H1 (cell line): ENCODE results near the gene EXOSC7. TPM values are rescaled to one million over a fixed set of nuclear protein-coding genes. Genes with fewer than 3 reads are reported as not detected.

Experiments used
- CTCF ChIA-PET: fragments of 300-600 bp; sonication (Branson Sonifier 250); formaldehyde crosslinking; loops from one replicate; lab custom pipeline; 2021; ENCODE audit not compliant: partially characterized antibody; lab: Charles Lee
- POLR2A ChIA-PET: fragments of 300-600 bp; sonication (Branson Sonifier 250); formaldehyde crosslinking; loops from one replicate; lab custom pipeline; 2021; ENCODE audit warnings: inconsistent platforms; ENCODE audit not compliant: partially characterized antibody; lab: Charles Lee
- DNase-seq, 2 experiments: peaks; one replicate each; pipeline versions ENCODE4 v3.0.0 to v3.0.0-alpha.2; 2010 to 2022; ENCODE audit warnings: low spot score in 2 of 2, low read depth in 1 of 2, mixed read lengths in 1 of 2
- FAIRE-seq: peaks from 2 replicates; lab custom pipeline; 2011; peaks lifted over from hg19 to GRCh38; lab: Jason Lieb, UNC
- H2AFZ ChIP-seq: 2 replicates; pipeline ENCODE4 v1.8.1; 2012; ENCODE audit warnings: low read length, inconsistent platforms
- H2AK5ac ChIP-seq: 2 replicates; pipeline ENCODE4 v1.6.1; 2013; ENCODE audit warnings: low read depth, low read length
- H2BK120ac ChIP-seq: replicated peaks from 2 replicates; pipeline ENCODE3; 2013; ENCODE audit warnings: low read depth, low read length, inconsistent platforms
- H2BK12ac ChIP-seq: 2 replicates; pipeline ENCODE4 v1.6.1; 2013; ENCODE audit warnings: low read depth, low read length
- H2BK15ac ChIP-seq: 2 replicates; pipeline ENCODE4 v1.6.1; 2013; ENCODE audit warnings: low read length
- H2BK20ac ChIP-seq: 2 replicates; pipeline ENCODE4 v1.6.1; 2013; ENCODE audit warnings: low read length
- H2BK5ac ChIP-seq: 2 replicates; pipeline ENCODE4 v1.6.1; 2013; ENCODE audit warnings: low read depth, low read length
- H3K14ac ChIP-seq: 2 replicates; pipeline ENCODE4 v1.6.1; 2013; ENCODE audit warnings: inconsistent platforms; ENCODE audit not compliant: insufficient read length
- H3K18ac ChIP-seq: 2 replicates; pipeline ENCODE4 v1.6.1; 2013; ENCODE audit warnings: low read length; ENCODE audit errors: extremely low read depth
- H3K23ac ChIP-seq: 2 replicates; pipeline ENCODE4 v1.6.1; 2013; ENCODE audit warnings: inconsistent platforms; ENCODE audit not compliant: insufficient read length
- H3K23me2 ChIP-seq: 2 replicates; pipeline ENCODE4 v1.6.1; 2013; ENCODE audit warnings: low read depth, low read length
- H3K27ac ChIP-seq: 2 replicates; pipeline ENCODE4 v1.6.1; 2011; ENCODE audit warnings: low read depth, low read length, inconsistent platforms
- H3K27me3 ChIP-seq, 4 experiments: replicated peaks in 1 of 4; 1 replicate in 1 of 4; 2 replicates in 3 of 4; pipeline versions ENCODE4 v1.6.1 to v1.8.1; 2011 to 2013; ENCODE audit warnings: low read length in 3 of 4, mild to moderate bottlenecking in 3 of 4, inconsistent platforms in 2 of 4, mixed read lengths in 2 of 4, moderate library complexity in 1 of 4; ENCODE audit not compliant: control insufficient read depth in 3 of 4, insufficient read depth in 3 of 4; ENCODE audit errors: extremely low read depth in 1 of 4
- H3K36me3 ChIP-seq, 4 experiments: 2 replicates each; pipeline versions ENCODE4 v1.6.1 to v1.8.1; 2011 to 2013; ENCODE audit warnings: mild to moderate bottlenecking in 4 of 4, low read length in 3 of 4, moderate library complexity in 2 of 4, control low read depth in 1 of 4, inconsistent platforms in 1 of 4; ENCODE audit not compliant: insufficient read depth in 4 of 4, control insufficient read depth in 2 of 4
- H3K4ac ChIP-seq: replicated peaks from 2 replicates; pipeline ENCODE3; 2013; ENCODE audit warnings: low read length, low read depth, mixed read lengths, inconsistent platforms; ENCODE audit not compliant: insufficient read length
- H3K4me1 ChIP-seq, 4 experiments: replicated peaks in 1 of 4; 1 replicate in 1 of 4; 2 replicates in 3 of 4; pipeline versions ENCODE4 v1.6.1 to v1.8.1; 2011 to 2013; ENCODE audit warnings: low read length in 3 of 4, inconsistent platforms in 2 of 4, mixed read lengths in 1 of 4; ENCODE audit not compliant: insufficient read depth in 4 of 4, control insufficient read depth in 3 of 4
- H3K4me2 ChIP-seq, 2 experiments: 2 replicates each; pipeline versions ENCODE4 v1.6.1 to v1.8.1; 2011 to 2013; ENCODE audit warnings: low read depth in 2 of 2, low read length in 2 of 2, control low read depth in 1 of 2, inconsistent platforms in 1 of 2, mild to moderate bottlenecking in 1 of 2; ENCODE audit not compliant: insufficient read depth in 1 of 2
- H3K4me3 ChIP-seq, 4 experiments: fragments of 200-600, 300-600 bp in 1 of 4; sonication (generic), shearing (Covaris generic), sonication (Bioruptor Twin) in 1 of 4; 2 replicates each; pipeline versions ENCODE4 v1.5.1 to v1.8.1; 2011 to 2016; ENCODE audit warnings: low read length in 4 of 4, low read depth in 3 of 4, control low read depth in 2 of 4, inconsistent platforms in 2 of 4, mild to moderate bottlenecking in 2 of 4, mixed read lengths in 1 of 4, moderate library complexity in 1 of 4; ENCODE audit not compliant: insufficient read depth in 2 of 4; ENCODE audit errors: extremely low read depth in 1 of 4
- H3K56ac ChIP-seq: replicated peaks from 2 replicates; pipeline ENCODE3; 2013; ENCODE audit warnings: low read depth, mild to moderate bottlenecking, mixed read lengths, low read length, inconsistent platforms; ENCODE audit not compliant: insufficient read length
- H3K79me1 ChIP-seq: 2 replicates; pipeline ENCODE4 v1.6.1; 2013; ENCODE audit warnings: low read depth, low read length, control low read depth
- H3K79me2 ChIP-seq, 2 experiments: 2 replicates each; pipeline versions ENCODE4 v1.6.1 to v1.8.1; 2012 to 2013; ENCODE audit warnings: low read length in 2 of 2, mild to moderate bottlenecking in 2 of 2, inconsistent platforms in 1 of 2; ENCODE audit not compliant: insufficient read depth in 2 of 2, control insufficient read depth in 1 of 2
- H3K9ac ChIP-seq, 4 experiments: replicated peaks in 1 of 4; 1 replicate in 1 of 4; 2 replicates in 3 of 4; pipeline versions ENCODE4 v1.6.1 to v1.8.1; 2011 to 2013; ENCODE audit warnings: low read depth in 3 of 4, low read length in 3 of 4, control low read depth in 2 of 4, mild to moderate bottlenecking in 2 of 4, moderate library complexity in 2 of 4, inconsistent platforms in 1 of 4; ENCODE audit errors: extremely low read depth in 1 of 4
- H3K9me3 ChIP-seq, 2 experiments: 2 replicates each; pipeline versions ENCODE4 v1.6.1 to v1.8.1; 2012 to 2013; ENCODE audit warnings: mild to moderate bottlenecking in 2 of 2, moderate library complexity in 2 of 2, control low read depth in 1 of 2, inconsistent platforms in 1 of 2, low read depth in 1 of 2, low read length in 1 of 2, mixed read lengths in 1 of 2; ENCODE audit not compliant: insufficient read depth in 2 of 2
- H4K20me1 ChIP-seq, 2 experiments: replicated peaks in 1 of 2; 2 replicates each; pipeline versions ENCODE3 to v1.8.1; 2011 to 2013; ENCODE audit warnings: inconsistent platforms in 2 of 2, low read length in 2 of 2, mild to moderate bottlenecking in 1 of 2; ENCODE audit not compliant: insufficient read depth in 2 of 2, control insufficient read depth in 1 of 2
- H4K5ac ChIP-seq: 2 replicates; pipeline ENCODE4 v1.6.1; 2013; ENCODE audit warnings: low read length, low read depth, mixed read lengths, inconsistent platforms; ENCODE audit not compliant: insufficient read length
- H4K8ac ChIP-seq: 2 replicates; pipeline ENCODE4 v1.8.0; 2013; ENCODE audit warnings: mild to moderate bottlenecking, moderate library complexity, low read length, inconsistent platforms; ENCODE audit not compliant: insufficient read depth; ENCODE audit errors: extremely low read depth
- H4K91ac ChIP-seq: replicated peaks from 2 replicates; pipeline ENCODE3; 2013; ENCODE audit warnings: low read length, mixed read lengths, inconsistent platforms; ENCODE audit not compliant: insufficient read length
- BACH1 ChIP-seq: IDR thresholded peaks from 2 replicates; pipeline ENCODE4 v1.6.1; 2012; ENCODE audit warnings: low read length, improper control_type of control experiment
- CEBPB ChIP-seq: IDR thresholded peaks from 2 replicates; pipeline ENCODE4 v1.6.1; 2012; ENCODE audit warnings: low read depth, low read length
- CREB1 ChIP-seq: IDR thresholded peaks from 2 replicates; pipeline ENCODE4 v1.6.1; 2012; ENCODE audit warnings: inconsistent platforms
- EP300 ChIP-seq, 2 experiments: IDR thresholded peaks; 1 replicate in 1 of 2; 2 replicates in 1 of 2; pipeline ENCODE4 v1.6.1; 2011 to 2012; ENCODE audit warnings: low read depth in 2 of 2, low read length in 2 of 2, mild to moderate bottlenecking in 2 of 2, borderline replicate concordance in 1 of 2, inconsistent platforms in 1 of 2, moderate library complexity in 1 of 2
- GABPA ChIP-seq: IDR thresholded peaks from 2 replicates; pipeline ENCODE4 v1.6.1; 2011; ENCODE audit warnings: mild to moderate bottlenecking, low read length, moderate library complexity, borderline replicate concordance; ENCODE audit not compliant: insufficient read depth
- HDAC2 ChIP-seq, 2 experiments: fragments of 300-600 bp in 1 of 2; sonication (generic) in 1 of 2; IDR thresholded peaks; 2 replicates each; pipeline ENCODE4 v1.6.1; 2011 to 2012; ENCODE audit warnings: low read depth in 2 of 2, low read length in 2 of 2, mild to moderate bottlenecking in 2 of 2, moderate library complexity in 2 of 2, borderline replicate concordance in 1 of 2, inconsistent platforms in 1 of 2
- KDM1A ChIP-seq: fragments of 200-600, 300-600 bp; sonication (generic); IDR thresholded peaks from 2 replicates; pipeline ENCODE4 v1.7.1; 2016; ENCODE audit warnings: mild to moderate bottlenecking, low read length, borderline replicate concordance
- MAFK ChIP-seq: IDR thresholded peaks from 2 replicates; pipeline ENCODE4 v1.6.1; 2012; ENCODE audit warnings: low read depth, mild to moderate bottlenecking, improper control_type of control experiment, low read length
- NANOG ChIP-seq: IDR thresholded peaks from 2 replicates; pipeline ENCODE4 v1.6.1; 2011; ENCODE audit warnings: low read length, low read depth, mild to moderate bottlenecking, inconsistent platforms; ENCODE audit not compliant: insufficient read depth, poor library complexity, severe bottlenecking
- NRF1 ChIP-seq: IDR thresholded peaks from 2 replicates; pipeline ENCODE4 v1.6.1; 2011; ENCODE audit warnings: mild to moderate bottlenecking, low read depth, low read length, improper control_type of control experiment
- PHF8 ChIP-seq: fragments of 200-600 bp; sonication (generic); conservative IDR thresholded peaks from 2 replicates; pipeline ENCODE4 v1.7.1; 2012; ENCODE audit warnings: low read depth, mild to moderate bottlenecking, inconsistent platforms, low read length, moderate library complexity
- RBBP5 ChIP-seq: IDR thresholded peaks from 2 replicates; pipeline ENCODE4 v1.7.1; 2012; ENCODE audit warnings: low read depth, mild to moderate bottlenecking, inconsistent platforms, low read length, moderate library complexity, borderline replicate concordance
- SAP30 ChIP-seq: fragments of 300-600 bp; sonication (generic); IDR thresholded peaks from 2 replicates; pipeline ENCODE4 v1.7.1; 2012; ENCODE audit warnings: low read length, moderate library complexity, mild to moderate bottlenecking, inconsistent platforms; ENCODE audit not compliant: insufficient read depth, insufficient replicate concordance
- TEAD4 ChIP-seq: IDR thresholded peaks from 2 replicates; pipeline ENCODE4 v1.6.1; 2012; ENCODE audit warnings: low read depth, low read length, inconsistent platforms, mixed read lengths
- WGBS, 2 experiments: shearing (Covaris generic) in 1 of 2; methylation state at CpG; one replicate each; pipeline versions ENCODE4 v1.1.6 to v1.1.7; 2013 to 2015; ENCODE audit warnings: low lambda C conversion rate in 2 of 2, mixed read lengths in 2 of 2, inconsistent platforms in 1 of 2, low coverage in 1 of 2, missing lambda C conversion rate in 1 of 2; ENCODE audit not compliant: insufficient replicate concordance in 2 of 2, insufficient coverage in 1 of 2, insufficient read length in 1 of 2; ENCODE audit errors: extremely low coverage in 1 of 2, missing lambda C conversion rate in 1 of 2; 5-methylcytosine and 5-hydroxymethylcytosine counted together
- polyA plus RNA-seq, 7 experiments: library from polyadenylated mRNA; depleted of rRNA in 3 of 7; stranded (reverse) in 5 of 7; unstranded in 2 of 7; fragments of >200 nt in 5 of 7; fragments of 200-250 nt in 2 of 7; gene quantifications; 1 replicate in 5 of 7; 2 replicates in 1 of 7; 4 replicates in 1 of 7; pipeline versions ENCODE4 v1.2.1 to v1.2.3, GENCODE V29; 2011 to 2013; ENCODE audit warnings: missing spikeins in 2 of 7, mixed read lengths in 2 of 7
- total RNA-seq: library from RNA; stranded (reverse); fragmentation: NEBNext Ultra II Directional; extraction: Animal tissue kit (Norgen Biotek cat#: 25700); gene quantifications from 2 replicates; pipeline ENCODE4 v1.2.1, GENCODE V29; 2021

Gene EXOSC7
- total and polyA plus RNA-seq, 2 of the 8 experiments (the other 6 are each of a cell fraction or from before 2014, with no cell fraction given), result 92.7 to 94.5 TPM

DNA sequence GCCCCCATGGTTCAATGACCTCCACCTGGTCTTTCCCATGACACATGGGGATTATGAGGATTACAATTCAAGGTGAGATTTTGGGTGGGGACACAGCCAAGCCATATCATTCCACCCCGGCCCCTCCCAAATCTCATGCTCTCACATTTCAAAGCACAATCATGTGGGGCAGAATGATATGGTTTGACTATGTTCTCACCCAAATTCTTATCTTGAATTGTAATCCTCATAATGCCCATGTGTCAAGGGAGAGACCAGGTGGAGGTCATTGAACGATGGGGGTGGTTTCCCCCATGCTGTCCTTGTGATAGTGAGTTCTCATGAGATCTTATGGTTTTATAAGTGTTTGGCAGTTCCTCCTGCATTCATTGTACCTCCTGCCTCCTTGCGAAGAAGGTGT is 47.6 kb downstream of the EXOSC7 start:
- Histone ChIP-seq H3K79me2 (no peaks in the 10 kb centered on the region), H2BK12ac (no peak overlapping the region), H2BK120ac (no peak overlapping the region), H3K79me1 (no peaks in the 10 kb centered on the region), H2BK15ac (no peak overlapping the region), H3K9ac (no peak overlapping the region), H3K4ac (no peak overlapping the region), H3K23ac (no peak overlapping the region), H3K9me3 (no peaks in the 10 kb centered on the region), H4K91ac (no peak overlapping the region), H3K4me3 (no peak overlapping the region), H3K14ac (no peak overlapping the region), H4K5ac (no peak overlapping the region), H2AK5ac (no peak overlapping the region), H2BK5ac (no peak overlapping the region), H3K36me3 (no peaks in the 10 kb centered on the region), H3K27me3 (no peaks in the 10 kb centered on the region), H2BK20ac (no peak overlapping the region), H3K23me2 (no peaks in the 10 kb centered on the region), H3K56ac (no peak overlapping the region), H2AFZ (no peak overlapping the region), H3K27ac (no peak overlapping the region), H3K4me2 (no peak overlapping the region), H4K8ac (no peak overlapping the region), H3K4me1 (no peaks in the 10 kb centered on the region; a peak in 4 of 7 replicates), H3K18ac (no peak overlapping the region), H4K20me1 (peaks cover 0 to 3% of the 10 kb centered on the region in 2 experiments)
- TF ChIP-seq MAFK, result no peak
- TF ChIP-seq NRF1, result no peak
- no peak for TF ChIP-seq CEBPB
- TF ChIP-seq GABPA, result no peak
- no peak for TF ChIP-seq SAP30
- TF ChIP-seq CREB1, result no peak
- no peak for TF ChIP-seq TEAD4
- no peak for TF ChIP-seq BACH1
- TF ChIP-seq EP300 (IDR thresholded peaks at IDR 0.05; ENCODE audit: borderline replicate concordance in 1 of 2, low read depth in 2 of 2, low read length in 2 of 2), result no peak
- no peak for TF ChIP-seq HDAC2 (IDR thresholded peaks at IDR 0.05; ENCODE audit: borderline replicate concordance in 1 of 2, low read depth in 2 of 2, low read length in 2 of 2)
- TF ChIP-seq KDM1A, result no peak
- TF ChIP-seq NANOG, result no peak
- no peak for TF ChIP-seq PHF8
- no peak for TF ChIP-seq RBBP5
- FAIRE-seq (no peak), DNase-seq (no peak)
- WGBS, 2 experiments, result 77% methylated on average over 3 of the region's 3 CpGs; no CpG with 5 or more reads in 1 of the 2 experiments
- ChIA-PET CTCF (interaction anchor here (1.3 kb wide), 1 partner anchor 30 kb away, joined by 4 read pairs; no protein-coding TSS in a partner anchor), POLR2A (no interaction called here)
